ENCODE results near the gene GRIK3. TPM values are rescaled to one million over a fixed set of nuclear protein-coding genes. Genes with fewer than 3 reads are reported as not detected.

The GRIK3 gene
- total and polyA plus RNA-seq, 5 donors, result 0.95 to 1.8 (median 1.6) TPM

GRCh38 chr1:36977731-36978406 lies 56.4 kb downstream of the GRIK3 start:
- intact Hi-C loops (cut with DNase I), result no loop called here

GRCh38 chr1:36975642-36976041 lies 58.7 kb downstream of the GRIK3 start:
- Histone ChIP-seq H3K27ac (ENCODE audit: low read length) (no peak overlapping the region), H3K4me1 (ENCODE audit: control insufficient read depth, insufficient read depth, low read length) (no peaks in the 10 kb centered on the region), H3K4me3 (ENCODE audit: low read length) (no peak overlapping the region), H3K9me3 (ENCODE audit: control insufficient read depth, low read length) (no peaks in the 10 kb centered on the region), H3K27me3 (ENCODE audit: control insufficient read depth, insufficient read depth) (no peaks in the 10 kb centered on the region)
- ATAC-seq, result no peak
- intact Hi-C loops (cut with DNase I), result no loop called here
- no peak for DNase-seq
- WGBS, result 55% methylated on average over 5 of the region's 5 CpGs

More at GRCh38 chr1:36977731-36978406, 56.4 kb downstream of the GRIK3 start:
- H3K27me3 ChIP-seq (ENCODE audit: control insufficient read depth, insufficient read depth), result no peaks in the 10 kb centered on the region
- DNase-seq (no peak), ATAC-seq (no peak)
- H3K4me1 ChIP-seq (ENCODE audit: control insufficient read depth, insufficient read depth, low read length), result no peaks in the 10 kb centered on the region
- no peak overlapping the region for H3K27ac ChIP-seq (ENCODE audit: low read length)
- no peak overlapping the region for H3K4me3 ChIP-seq (ENCODE audit: low read length)
- no peaks in the 10 kb centered on the region for H3K9me3 ChIP-seq (ENCODE audit: control insufficient read depth, low read length)
- WGBS, result 75% methylated on average over 9 of the region's 9 CpGs

- no peak for DNase-seq
- H3K27ac ChIP-seq (ENCODE audit: low read length), result no peak overlapping the region
- no peaks in the 10 kb centered on the region for H3K27me3 ChIP-seq (ENCODE audit: control insufficient read depth, insufficient read depth)
- intact Hi-C loops (cut with DNase I), result no loop called here
- H3K4me3 ChIP-seq (ENCODE audit: low read length), result no peak overlapping the region
- no peaks in the 10 kb centered on the region for H3K9me3 ChIP-seq (ENCODE audit: control insufficient read depth, low read length)
- ATAC-seq, result no peak
- no peaks in the 10 kb centered on the region for H3K4me1 ChIP-seq (ENCODE audit: control insufficient read depth, insufficient read depth, low read length)
- WGBS, result 90% methylated on average over 4 of the region's 4 CpGs
These were observed 61.3 kb downstream of the GRIK3 start for GRCh38 chr1:36973056-36973455.

GRCh38 chr1:36971852-36972618 lies 62.3 kb downstream of the GRIK3 start:
- no peak overlapping the region for H3K4me3 ChIP-seq (ENCODE audit: low read length)
- DNase-seq (no peak), ATAC-seq (no peak)
- H3K27me3 ChIP-seq (ENCODE audit: control insufficient read depth, insufficient read depth), result no peaks in the 10 kb centered on the region
- 69% methylated on average over 14 of the region's 14 CpGs for WGBS
- intact Hi-C loops (cut with DNase I), result no loop called here
- H3K27ac ChIP-seq (ENCODE audit: low read length), result no peak overlapping the region
- H3K9me3 ChIP-seq (ENCODE audit: control insufficient read depth, low read length), result no peaks in the 10 kb centered on the region
- no peaks in the 10 kb centered on the region for H3K4me1 ChIP-seq (ENCODE audit: control insufficient read depth, insufficient read depth, low read length)

- no peak overlapping the region for H3K27ac ChIP-seq (ENCODE audit: low read length)
- H3K9me3 ChIP-seq (ENCODE audit: control insufficient read depth, low read length), result no peaks in the 10 kb centered on the region
- DNase-seq (no peak), ATAC-seq (no peak)
- H3K4me3 ChIP-seq (ENCODE audit: low read length), result no peak overlapping the region
- no peaks in the 10 kb centered on the region for H3K27me3 ChIP-seq (ENCODE audit: control insufficient read depth, insufficient read depth)
- WGBS, result 58% methylated on average over 3 of the region's 3 CpGs
- no peaks in the 10 kb centered on the region for H3K4me1 ChIP-seq (ENCODE audit: control insufficient read depth, insufficient read depth, low read length)
- intact Hi-C loops (cut with DNase I), result no loop called here
These were observed 65.6 kb downstream of the GRIK3 start for GRCh38 chr1:36968730-36969129.

GRCh38 chr1:36966242-36966641 lies 68.1 kb downstream of the GRIK3 start:
- Histone ChIP-seq H3K4me1 (ENCODE audit: control insufficient read depth, insufficient read depth, low read length) (no peaks in the 10 kb centered on the region), H3K9me3 (ENCODE audit: control insufficient read depth, low read length) (no peaks in the 10 kb centered on the region), H3K4me3 (ENCODE audit: low read length) (no peak overlapping the region), H3K27me3 (ENCODE audit: control insufficient read depth, insufficient read depth) (no peaks in the 10 kb centered on the region), H3K27ac (ENCODE audit: low read length) (no peak overlapping the region)
- intact Hi-C loops (cut with DNase I), result no loop called here
- ATAC-seq (peak in 1 of 2 donors; percentile 19), DNase-seq (peak in 1 of 3 donors; percentile 59)
- WGBS, result 34% methylated on average over 3 of the region's 3 CpGs

- 78% methylated on average over 11 of the region's 11 CpGs for WGBS
- ATAC-seq (no peak), DNase-seq (no peak)
- intact Hi-C loops (cut with DNase I), result no loop called here
- Histone ChIP-seq H3K27ac (ENCODE audit: low read length) (no peak overlapping the region), H3K4me1 (ENCODE audit: control insufficient read depth, insufficient read depth, low read length) (no peaks in the 10 kb centered on the region), H3K4me3 (ENCODE audit: low read length) (no peak overlapping the region), H3K9me3 (ENCODE audit: control insufficient read depth, low read length) (no peaks in the 10 kb centered on the region), H3K27me3 (ENCODE audit: control insufficient read depth, insufficient read depth) (no peaks in the 10 kb centered on the region)
These were observed 68.8 kb downstream of the GRIK3 start for GRCh38 chr1:36965275-36966159.

GRCh38 chr1:36964830-36965229 lies 69.5 kb downstream of the GRIK3 start:
- intact Hi-C loops (cut with DNase I), result no loop called here
- ATAC-seq (no peak), DNase-seq (no peak)
- Histone ChIP-seq H3K9me3 (ENCODE audit: control insufficient read depth, low read length) (no peaks in the 10 kb centered on the region), H3K27me3 (ENCODE audit: control insufficient read depth, insufficient read depth) (no peaks in the 10 kb centered on the region), H3K27ac (ENCODE audit: low read length) (no peak overlapping the region), H3K4me1 (ENCODE audit: control insufficient read depth, insufficient read depth, low read length) (no peaks in the 10 kb centered on the region), H3K4me3 (ENCODE audit: low read length) (no peak overlapping the region)
- WGBS, result 82% methylated on average over 8 of the region's 8 CpGs

- ATAC-seq, result no peak
- WGBS, result 36% methylated on average over 11 of the region's 11 CpGs
- intact Hi-C loops (cut with DNase I), result no loop called here
- H3K27me3 ChIP-seq (ENCODE audit: control insufficient read depth, insufficient read depth), result no peaks in the 10 kb centered on the region
- H3K4me3 ChIP-seq (ENCODE audit: low read length), result no peak overlapping the region
- no peaks in the 10 kb centered on the region for H3K9me3 ChIP-seq (ENCODE audit: control insufficient read depth, low read length)
- H3K27ac ChIP-seq (ENCODE audit: low read length), result no peak overlapping the region
- H3K4me1 ChIP-seq (ENCODE audit: control insufficient read depth, insufficient read depth, low read length), result no peaks in the 10 kb centered on the region
- no peak for DNase-seq
These were observed 71.3 kb downstream of the GRIK3 start for GRCh38 chr1:36963006-36963405.

GRCh38 chr1:36961062-36961615 lies 73.2 kb downstream of the GRIK3 start:
- H3K27ac ChIP-seq (ENCODE audit: low read length), result no peak overlapping the region
- H3K4me3 ChIP-seq (ENCODE audit: low read length), result no peak overlapping the region
- 63% methylated on average over 10 of the region's 10 CpGs for WGBS
- intact Hi-C loops (cut with DNase I), result no loop called here
- H3K9me3 ChIP-seq (ENCODE audit: control insufficient read depth, low read length), result no peaks in the 10 kb centered on the region
- no peaks in the 10 kb centered on the region for H3K27me3 ChIP-seq (ENCODE audit: control insufficient read depth, insufficient read depth)
- H3K4me1 ChIP-seq (ENCODE audit: control insufficient read depth, insufficient read depth, low read length), result no peaks in the 10 kb centered on the region
- DNase-seq, result no peak
- peak in 1 of 2 donors; percentile 11 for ATAC-seq
